Middle frontal gyrus (tissue), 1 donor: ENCODE results near the gene EDDM3A.

Experiments
- DNase-seq: peaks from one replicate; pipeline ENCODE4 v3.0.0-alpha.2; 2015; ENCODE audit warnings: low spot score; ENCODE audit errors: extremely low spot score

EDDM3A gene

DNA sequence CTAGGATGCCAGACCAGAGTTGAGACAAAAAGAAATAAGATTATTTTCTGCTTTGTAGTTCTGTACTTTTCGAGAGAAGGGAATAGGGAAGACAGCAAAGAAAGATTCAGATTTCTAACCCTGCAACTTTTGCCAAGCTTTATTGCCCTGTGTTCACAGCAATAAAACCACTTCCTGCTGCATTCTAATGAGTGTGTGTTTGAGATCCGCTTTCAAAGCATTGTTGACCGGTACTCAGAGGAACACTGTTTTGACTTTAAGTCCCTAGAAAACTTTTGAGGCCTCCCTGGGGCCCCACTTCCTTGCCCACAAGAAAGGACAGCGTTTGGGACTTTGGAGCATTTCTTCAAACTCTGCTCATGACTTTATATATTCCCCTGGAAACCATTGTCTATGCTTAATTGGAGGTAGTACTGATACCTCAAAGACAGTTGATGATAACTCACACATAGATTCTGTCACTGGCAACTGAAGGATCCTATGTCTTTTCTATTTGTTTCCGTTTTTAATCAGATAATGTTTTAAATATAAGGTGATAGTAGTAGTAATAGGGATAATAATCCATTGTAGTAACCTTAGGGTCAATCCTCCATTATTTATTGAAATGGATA lies 36.7 kb downstream of the EDDM3A start:
- no peak for DNase-seq

DNA sequence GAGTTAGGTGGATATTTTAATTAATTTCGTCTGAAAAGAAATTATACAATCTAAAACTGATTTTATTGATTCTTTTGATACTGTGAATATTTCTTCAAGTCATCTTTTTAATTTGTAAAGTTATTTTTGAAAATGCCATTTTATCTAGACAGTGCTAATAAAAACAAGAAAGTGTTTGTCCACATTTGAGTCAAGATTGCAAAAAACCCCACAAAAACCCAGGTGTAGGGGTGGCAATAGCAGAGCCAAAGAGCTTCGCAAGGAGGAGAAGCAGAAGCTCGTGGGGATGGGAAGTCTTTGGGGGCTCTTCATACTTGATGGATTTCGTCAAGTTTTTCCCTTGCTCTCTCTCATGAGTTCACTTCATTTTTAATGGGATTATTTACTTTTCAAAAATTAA lies 41.3 kb downstream of the EDDM3A start:
- no peak for DNase-seq

DNA sequence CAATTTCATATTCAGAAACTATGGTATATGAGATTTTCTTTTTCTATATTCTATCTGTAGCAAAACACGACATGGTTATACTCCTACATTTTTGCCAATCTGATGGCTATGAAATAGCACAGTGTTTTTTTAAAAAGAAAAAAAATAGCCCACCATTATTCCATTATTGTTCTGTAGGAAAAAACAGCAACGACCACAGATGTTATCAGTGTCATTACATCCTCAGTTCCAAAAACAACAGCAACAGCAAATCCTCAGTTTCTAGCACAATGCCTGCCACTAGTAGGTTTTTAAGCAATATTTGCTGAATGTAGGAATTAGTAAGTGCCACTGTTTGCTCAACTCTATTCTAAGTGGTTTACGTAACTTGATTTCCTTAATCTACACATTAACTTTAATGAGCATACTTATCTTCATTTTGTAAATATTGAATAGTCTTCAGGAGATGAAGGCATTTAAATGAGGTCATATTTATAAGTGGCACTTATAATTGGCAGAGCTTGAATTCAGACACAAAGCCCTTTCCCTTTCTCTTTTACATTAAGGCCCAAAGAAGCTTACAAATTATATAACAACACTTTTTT lies 43.6 kb downstream of the EDDM3A start:
- DNase-seq: no peak

DNA sequence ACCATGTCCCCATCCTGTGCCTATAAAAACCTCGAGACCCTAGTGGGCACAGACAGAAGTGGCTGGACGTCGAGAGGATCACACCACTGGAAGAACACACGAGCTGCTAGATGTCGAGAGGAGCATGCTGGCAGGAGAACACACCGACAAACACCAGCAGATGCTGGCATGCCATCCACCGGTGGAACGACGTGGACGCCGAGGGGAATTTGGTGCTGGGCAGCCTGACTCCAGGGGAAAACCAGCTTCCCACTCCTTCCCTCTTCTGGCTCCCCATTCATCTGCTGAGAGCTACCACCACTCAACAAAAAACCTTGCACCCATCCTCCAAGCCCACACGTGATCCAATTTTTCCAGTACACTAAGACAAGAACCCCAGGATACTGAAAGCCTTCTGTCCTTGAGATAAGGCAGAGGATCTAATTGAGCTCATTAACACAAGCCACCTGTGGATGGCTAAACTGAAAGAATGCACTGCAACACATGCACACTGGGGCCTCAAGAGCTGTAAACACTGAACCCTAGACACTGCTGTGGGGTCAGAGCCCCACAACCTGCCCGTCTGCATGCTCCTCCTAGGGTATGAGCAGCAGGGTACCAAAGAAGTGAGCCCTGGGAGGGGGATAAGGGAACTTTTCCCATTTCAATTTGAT lies 44.9 kb downstream of the EDDM3A start:
- DNase-seq: no peak

DNA sequence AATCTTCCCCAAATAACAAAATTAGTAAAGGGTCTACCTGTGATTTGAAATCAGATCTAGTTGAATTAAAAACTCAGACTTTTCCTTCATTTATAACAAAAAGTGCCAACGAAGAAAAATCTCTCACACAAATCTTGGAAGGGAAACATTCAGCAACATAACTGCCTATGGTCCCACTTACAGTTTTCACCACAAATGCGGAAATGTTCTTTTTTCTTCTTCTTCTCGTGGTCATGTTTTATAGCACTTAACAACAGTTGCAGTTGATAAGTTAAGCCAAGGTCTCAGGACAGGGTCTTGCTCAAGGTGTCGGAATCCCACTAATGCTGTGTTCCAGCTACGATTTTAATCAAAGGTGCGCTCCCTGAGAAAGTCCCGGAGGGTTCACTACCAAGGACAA lies 45.5 kb downstream of the EDDM3A start:
- DNase-seq: no peak

DNA sequence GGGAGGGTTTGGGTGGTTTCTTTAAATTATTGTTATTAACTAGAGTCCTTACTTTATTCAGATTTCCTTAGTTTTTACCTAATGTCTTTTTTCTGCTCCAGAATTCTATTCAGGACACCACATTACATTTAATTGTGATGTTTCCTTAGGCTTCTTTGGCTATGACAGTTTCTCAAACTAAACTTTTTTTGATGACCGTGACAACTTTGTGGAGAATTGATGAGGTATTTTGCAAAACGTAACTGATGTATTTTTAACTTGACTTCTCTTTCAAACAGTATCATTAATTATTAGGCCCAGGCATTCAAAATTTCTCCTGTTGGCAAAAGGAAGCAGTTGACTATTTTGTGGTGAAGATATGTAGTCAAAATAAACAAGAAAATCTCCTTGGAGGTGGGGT lies 45.9 kb downstream of the EDDM3A start:
- no peak for DNase-seq

DNA sequence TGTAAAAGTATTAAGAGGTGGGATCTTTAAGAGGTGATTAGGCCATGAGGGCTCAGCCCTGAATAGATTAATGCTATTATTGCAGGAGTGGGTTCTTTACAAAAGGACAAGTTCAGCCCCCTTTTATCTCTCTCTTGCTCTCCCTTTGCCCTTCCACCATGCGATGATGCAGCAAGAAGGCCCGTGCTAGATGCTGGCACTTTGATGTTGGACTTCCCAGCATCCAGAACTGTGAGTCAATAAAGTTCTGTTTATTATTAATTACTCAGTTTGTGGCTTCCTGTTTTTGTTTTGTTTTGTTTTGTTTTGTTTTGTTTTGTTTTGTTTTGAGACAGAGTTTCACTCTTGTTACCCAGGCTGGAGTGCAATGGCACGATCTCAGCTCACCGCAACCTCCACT lies 46.9 kb downstream of the EDDM3A start:
- no peak for DNase-seq

DNA sequence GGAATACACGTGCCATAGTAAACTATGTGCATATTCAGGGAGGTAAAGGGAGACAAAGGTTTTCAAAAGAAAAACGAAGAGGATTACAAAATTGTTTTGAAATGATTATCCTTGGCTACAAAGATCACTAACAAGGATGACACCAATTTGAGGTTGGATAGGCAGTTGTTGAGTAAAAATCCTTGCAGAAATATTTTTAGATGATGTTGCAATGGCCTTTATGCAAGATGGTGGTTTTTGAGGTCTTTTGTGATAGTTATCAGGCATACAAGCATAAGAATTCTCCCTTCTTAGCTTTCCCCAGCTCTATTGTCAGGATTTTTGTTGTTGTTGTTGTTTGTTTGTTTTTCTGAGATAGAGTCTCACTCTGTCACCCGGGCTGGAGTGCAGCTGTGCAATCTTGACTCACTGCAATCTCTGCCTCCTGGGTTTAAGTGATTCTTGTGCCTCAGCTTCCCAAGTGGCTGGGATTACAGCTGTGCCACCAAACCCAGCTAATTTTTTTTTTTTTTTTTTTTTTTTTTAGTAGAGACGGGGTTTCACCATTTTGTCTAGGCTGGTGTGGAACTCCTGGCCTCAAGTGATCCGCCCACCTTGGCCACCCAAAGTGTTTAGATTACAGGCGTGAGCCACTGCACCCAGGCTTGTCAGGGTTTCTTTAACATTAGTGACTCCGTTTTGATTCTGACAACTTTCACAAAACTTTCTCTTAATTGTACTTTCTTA lies 49.1 kb downstream of the EDDM3A start:
- no peak for DNase-seq

DNA sequence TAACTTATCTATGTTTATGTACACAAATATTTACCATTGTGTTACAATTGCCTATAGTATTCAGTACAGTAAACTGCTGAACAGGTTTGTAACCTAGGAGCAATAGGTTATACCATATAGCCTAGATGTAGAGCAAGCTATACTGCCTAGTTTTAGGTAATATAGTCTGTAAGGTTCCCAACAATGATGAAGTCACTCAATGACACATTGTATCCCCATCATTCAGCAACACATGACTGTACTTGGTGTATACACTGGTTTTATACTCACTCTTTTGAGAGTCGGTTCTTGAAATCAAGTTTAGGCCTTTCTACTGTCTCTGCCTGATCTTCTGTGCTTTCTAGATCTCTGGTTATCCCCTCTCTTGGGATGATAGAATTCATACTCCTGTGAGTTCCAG lies 51.5 kb downstream of the EDDM3A start:
- no peak for DNase-seq
